ENCODE results near the gene GPR84.

GPR84 gene

GRCh38 chr12:54387114-54387467 lies 22.8 kb upstream of the GPR84 start:
- Histone ChIP-seq H3K4me1 (peaks cover 0 to 30% (median 6%) of the 10 kb centered on the region in 4 donors), H3K9me3 (no peaks in the 10 kb centered on the region), H3K27ac (no peak overlapping the region), H3K4me3 (no peak overlapping the region), H3K27me3 (no peaks in the 10 kb centered on the region), H3K36me3 (peaks cover 0 to 8% (median 0%) of the 10 kb centered on the region in 3 donors)
- DNase-seq = no peak
- intact Hi-C loops (cut with DNase I; ENCODE audit: low total_unique reads) = no loop called here
- TF ChIP-seq, protein P1, sequence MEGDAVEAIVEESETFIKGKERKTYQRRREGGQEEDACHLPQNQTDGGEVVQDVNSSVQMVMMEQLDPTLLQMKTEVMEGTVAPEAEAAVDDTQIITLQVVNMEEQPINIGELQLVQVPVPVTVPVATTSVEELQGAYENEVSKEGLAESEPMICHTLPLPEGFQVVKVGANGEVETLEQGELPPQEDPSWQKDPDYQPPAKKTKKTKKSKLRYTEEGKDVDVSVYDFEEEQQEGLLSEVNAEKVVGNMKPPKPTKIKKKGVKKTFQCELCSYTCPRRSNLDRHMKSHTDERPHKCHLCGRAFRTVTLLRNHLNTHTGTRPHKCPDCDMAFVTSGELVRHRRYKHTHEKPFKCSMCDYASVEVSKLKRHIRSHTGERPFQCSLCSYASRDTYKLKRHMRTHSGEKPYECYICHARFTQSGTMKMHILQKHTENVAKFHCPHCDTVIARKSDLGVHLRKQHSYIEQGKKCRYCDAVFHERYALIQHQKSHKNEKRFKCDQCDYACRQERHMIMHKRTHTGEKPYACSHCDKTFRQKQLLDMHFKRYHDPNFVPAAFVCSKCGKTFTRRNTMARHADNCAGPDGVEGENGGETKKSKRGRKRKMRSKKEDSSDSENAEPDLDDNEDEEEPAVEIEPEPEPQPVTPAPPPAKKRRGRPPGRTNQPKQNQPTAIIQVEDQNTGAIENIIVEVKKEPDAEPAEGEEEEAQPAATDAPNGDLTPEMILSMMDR (IDR thresholded peaks at IDR 0.05) = no peak

DNA sequence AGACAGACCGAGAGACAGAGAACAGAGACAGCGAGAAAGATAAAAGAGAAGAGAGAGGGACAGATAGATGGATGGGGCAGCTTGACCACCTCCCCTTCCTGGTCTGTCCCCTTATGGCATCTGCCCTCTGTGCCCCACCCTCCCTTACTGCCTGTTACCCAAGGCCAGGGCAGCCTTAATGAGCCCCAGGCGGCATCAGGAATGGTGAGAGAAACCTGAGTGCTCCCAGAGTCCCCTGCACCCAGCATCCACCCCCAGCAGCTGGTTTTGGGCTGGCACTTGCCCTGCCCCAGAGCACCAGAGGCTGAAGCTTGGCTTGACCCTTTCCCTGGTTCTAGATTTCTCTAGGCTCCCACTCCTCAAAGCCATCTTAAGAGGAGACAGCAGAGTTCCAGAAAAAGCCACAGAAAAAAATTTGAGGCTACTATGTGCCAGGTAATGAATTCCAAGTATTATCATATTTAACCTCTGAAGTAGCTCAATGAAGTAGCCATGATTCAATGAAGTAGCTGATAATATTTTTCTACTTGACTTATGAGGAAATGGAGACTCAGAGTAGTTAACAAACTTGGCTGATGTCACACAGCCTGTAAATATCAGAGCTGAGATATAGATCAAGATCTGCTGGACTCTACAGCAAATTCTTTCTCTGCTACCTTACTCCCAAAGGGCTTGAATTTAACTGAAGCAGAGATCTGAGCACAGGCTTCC lies 22.3 kb upstream of the GPR84 start:
- Histone ChIP-seq H3K4me1 (peaks cover 0 to 27% (median 3%) of the 10 kb centered on the region in 4 donors), H3K27ac (no peak overlapping the region), H3K9me3 (no peaks in the 10 kb centered on the region), H3K36me3 (peaks cover 0 to 8% (median 0%) of the 10 kb centered on the region in 3 donors), H3K27me3 (no peaks in the 10 kb centered on the region), H3K4me3 (no peak overlapping the region)
- TF ChIP-seq, protein P1 (IDR thresholded peaks at IDR 0.05) = no peak
- DNase-seq = no peak
- intact Hi-C loops (cut with DNase I; ENCODE audit: low total_unique reads) = no loop called here

- H3K4me1 ChIP-seq = peaks cover 0 to 17% (median 0%) of the 10 kb centered on the region in 4 donors
- DNase-seq = no peak
- no peaks in the 10 kb centered on the region for H3K27me3 ChIP-seq
- H3K36me3 ChIP-seq = peaks cover 0 to 8% (median 0%) of the 10 kb centered on the region in 3 donors
- peak overlapping the region in 1 of 2 donors; percentile 24 for H3K27ac ChIP-seq
- no peak overlapping the region for H3K4me3 ChIP-seq
- TF ChIP-seq, protein P1 (IDR thresholded peaks at IDR 0.05) = no peak
- intact Hi-C loops (cut with DNase I; ENCODE audit: low total_unique reads) = no loop called here
- H3K9me3 ChIP-seq = no peaks in the 10 kb centered on the region
Measured at GRCh38 chr12:54385251-54385914, 21.1 kb upstream of the GPR84 start.

DNA sequence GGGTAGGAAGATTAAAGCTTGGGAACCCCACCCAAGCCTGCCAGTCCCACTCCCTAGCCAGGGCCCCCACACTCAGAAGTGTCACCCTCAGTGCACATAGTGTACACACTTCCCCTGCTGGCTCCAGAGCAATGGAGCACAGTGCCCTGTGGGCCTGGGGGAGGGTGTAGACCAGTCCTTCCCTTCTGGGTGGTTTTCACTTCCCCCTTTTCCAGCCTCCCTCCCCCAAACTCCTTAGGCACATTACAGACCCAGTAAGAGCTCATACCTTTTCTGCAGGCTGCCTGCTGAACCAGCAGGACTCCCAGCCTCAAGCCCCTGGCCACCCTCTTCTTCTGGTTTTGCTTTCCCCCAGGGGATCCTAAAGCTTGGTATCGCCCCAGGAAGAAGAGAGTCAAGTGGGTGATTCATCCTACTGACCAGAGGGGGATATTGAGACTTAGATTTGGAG lies 20.3 kb upstream of the GPR84 start, which contains the start of gene ZNF385A:
ZNF385A (minus strand) TSS at position 143 of the 451 bp plus-strand sequence. CDS start 219 bp downstream, outside the sequence.
- TF ChIP-seq, protein P1 (IDR thresholded peaks at IDR 0.05) = no peak
- peaks cover 0 to 8% (median 0%) of the 10 kb centered on the region in 3 donors for H3K36me3 ChIP-seq
- H3K27ac ChIP-seq = peak within 1 kb of the TSS in 1 of 2 donors; percentile 24
- DNase-seq = no peak
- H3K9me3 ChIP-seq = no peaks in the 10 kb centered on the region
- no peak within 1 kb of the TSS for H3K4me3 ChIP-seq
- no peaks in the 10 kb centered on the region for H3K27me3 ChIP-seq
- intact Hi-C loops (cut with DNase I; ENCODE audit: low total_unique reads) = no loop called here
- H3K4me1 ChIP-seq = peaks cover 0 to 17% (median 2%) of the 10 kb centered on the region in 4 donors

GRCh38 chr12:54383041-54383609 lies 18.8 kb upstream of the GPR84 start:
- DNase-seq = no peak
- TF ChIP-seq, protein P1 (IDR thresholded peaks at IDR 0.05) = no peak
- Histone ChIP-seq H3K27ac (no peak overlapping the region), H3K4me1 (peaks cover 0 to 26% (median 7%) of the 10 kb centered on the region in 4 donors), H3K9me3 (no peaks in the 10 kb centered on the region), H3K4me3 (no peak overlapping the region), H3K27me3 (no peaks in the 10 kb centered on the region), H3K36me3 (peaks cover 0 to 8% (median 0%) of the 10 kb centered on the region in 3 donors)
- intact Hi-C loops (cut with DNase I; ENCODE audit: low total_unique reads) = no loop called here
